Activated CD4-positive, alpha-beta memory T cell treated with anti-CD3 and anti-CD28 coated beads for 36 hours (primary cell): ENCODE measurements around the gene EDEM3. TPM values are rescaled to one million over a fixed set of nuclear protein-coding genes. Genes with fewer than 3 reads are reported as not detected.
A peak's percentile ranks its signal among the peaks of the same experiment; 100 is the strongest.

ENCODE experiments used
- CTCF ChIA-PET: fragments of 350-600 bp; sonication (Branson Sonifier 250); formaldehyde crosslinking; loops from one replicate; lab custom pipeline; 2021; ENCODE audit warnings: antibody characterized with exemption, inconsistent platforms; lab: Charles Lee
- POLR2A ChIA-PET: fragments of 350-600 bp; sonication (Branson Sonifier 250); formaldehyde crosslinking; loops from one replicate; lab custom pipeline; 2021; ENCODE audit warnings: antibody characterized with exemption; lab: Charles Lee
- DNase-seq: peaks from one replicate; pipeline ENCODE4 v3.0.0-alpha.2; 2020
- H3K27ac Mint-ChIP-seq: one replicate; pipeline ENCODE4 v1.8.0; 2021; ENCODE audit warnings: mixed read lengths
- H3K27me3 Mint-ChIP-seq: one replicate; pipeline ENCODE4 v1.8.0; 2021; ENCODE audit warnings: mixed read lengths
- H3K36me3 Mint-ChIP-seq: one replicate; pipeline ENCODE4 v1.8.0; 2021; ENCODE audit warnings: mixed read lengths
- H3K4me1 Mint-ChIP-seq: one replicate; pipeline ENCODE4 v1.8.0; 2021; ENCODE audit warnings: low read depth, mixed read lengths
- H3K4me3 Mint-ChIP-seq: one replicate; pipeline ENCODE4 v1.8.0; 2021; ENCODE audit warnings: mild to moderate bottlenecking, mixed read lengths
- H3K9me3 Mint-ChIP-seq: one replicate; pipeline ENCODE4 v1.8.0; 2021; ENCODE audit warnings: mixed read lengths
- intact Hi-C: fragments of 100-400 bp; cut with micrococcal nuclease; formaldehyde crosslinking; loops from one replicate; pipeline ENCODE4 v1.15.1; 2023
- total RNA-seq, 2 experiments: library from RNA; stranded (reverse); gene quantifications; one replicate each; pipeline ENCODE4 v1.2.3, GENCODE V29; 2021

EDEM3 gene, protein sequence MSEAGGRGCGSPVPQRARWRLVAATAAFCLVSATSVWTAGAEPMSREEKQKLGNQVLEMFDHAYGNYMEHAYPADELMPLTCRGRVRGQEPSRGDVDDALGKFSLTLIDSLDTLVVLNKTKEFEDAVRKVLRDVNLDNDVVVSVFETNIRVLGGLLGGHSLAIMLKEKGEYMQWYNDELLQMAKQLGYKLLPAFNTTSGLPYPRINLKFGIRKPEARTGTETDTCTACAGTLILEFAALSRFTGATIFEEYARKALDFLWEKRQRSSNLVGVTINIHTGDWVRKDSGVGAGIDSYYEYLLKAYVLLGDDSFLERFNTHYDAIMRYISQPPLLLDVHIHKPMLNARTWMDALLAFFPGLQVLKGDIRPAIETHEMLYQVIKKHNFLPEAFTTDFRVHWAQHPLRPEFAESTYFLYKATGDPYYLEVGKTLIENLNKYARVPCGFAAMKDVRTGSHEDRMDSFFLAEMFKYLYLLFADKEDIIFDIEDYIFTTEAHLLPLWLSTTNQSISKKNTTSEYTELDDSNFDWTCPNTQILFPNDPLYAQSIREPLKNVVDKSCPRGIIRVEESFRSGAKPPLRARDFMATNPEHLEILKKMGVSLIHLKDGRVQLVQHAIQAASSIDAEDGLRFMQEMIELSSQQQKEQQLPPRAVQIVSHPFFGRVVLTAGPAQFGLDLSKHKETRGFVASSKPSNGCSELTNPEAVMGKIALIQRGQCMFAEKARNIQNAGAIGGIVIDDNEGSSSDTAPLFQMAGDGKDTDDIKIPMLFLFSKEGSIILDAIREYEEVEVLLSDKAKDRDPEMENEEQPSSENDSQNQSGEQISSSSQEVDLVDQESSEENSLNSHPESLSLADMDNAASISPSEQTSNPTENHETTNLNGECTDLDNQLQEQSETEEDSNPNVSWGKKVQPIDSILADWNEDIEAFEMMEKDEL
- 10 to 100 TPM; 14.5 to 15.2 TPM for total RNA-seq

DNA sequence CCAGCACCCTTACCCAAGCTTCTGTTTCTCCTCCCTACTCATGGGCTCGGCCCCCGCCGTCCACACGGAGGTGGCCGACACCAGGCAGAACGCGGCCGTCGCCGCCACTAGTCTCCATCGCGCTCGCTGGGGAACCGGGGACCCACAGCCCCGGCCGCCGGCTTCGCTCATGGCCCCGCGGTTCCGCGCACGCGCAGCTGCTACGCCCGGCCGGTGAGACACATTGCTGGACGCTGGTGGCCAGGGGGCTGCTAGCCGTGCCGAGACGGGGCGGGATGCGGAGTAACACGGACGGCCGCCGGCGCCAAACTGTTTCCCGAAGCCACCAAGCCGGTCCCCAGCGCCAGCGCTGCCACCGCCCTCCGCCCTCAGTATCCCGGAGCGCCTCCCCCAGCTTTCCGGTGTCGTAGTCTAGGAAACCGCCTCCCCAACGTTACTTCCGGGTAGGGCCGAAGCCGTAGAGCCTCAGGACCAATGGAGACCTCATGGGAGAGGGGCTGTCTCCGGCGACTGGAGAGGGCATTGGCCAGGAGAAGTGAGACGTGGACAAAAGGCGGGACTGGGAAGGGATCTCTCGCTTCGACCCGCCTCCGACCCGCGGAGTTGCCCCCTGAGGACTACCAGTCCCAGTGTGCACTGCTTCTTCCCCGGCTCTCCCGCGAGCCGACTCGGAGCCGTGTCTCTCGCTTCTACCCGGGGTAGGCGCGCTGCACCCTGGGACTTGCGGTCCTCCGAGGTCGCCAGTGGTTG is at the start of gene EDEM3:
Gene EDEM3, minus strand, starts transcription at position 383 of the 750 bp plus-strand sequence. Its CDS starts 212 bp downstream, at position 171.
- intact Hi-C loops = loop anchor here (1.0 to 10.0 kb wide), 15 partner anchors 11 to 1621 kb away; partner anchors contain the start of genes ARPC5, IVNS1ABP, ODR4 and RNF2
- H3K4me3 Mint-ChIP-seq = peak within 1 kb of the TSS; percentile 93
- H3K4me1 Mint-ChIP-seq = peaks cover 38% of the 10 kb centered on the region
- H3K36me3 Mint-ChIP-seq = no peaks in the 10 kb centered on the region
- H3K27me3 Mint-ChIP-seq = peaks cover 2% of the 10 kb centered on the region
- CTCF ChIA-PET = interaction anchor here (1.9 to 2.1 kb wide), 2 partner anchors 220 to 227 kb away, joined by 5 to 11 read pairs; partner anchors contain the start of gene NIBAN1
- POLR2A ChIA-PET = interaction anchor here (0.6 to 3.9 kb wide), 10 partner anchors 9 to 1915 kb away, joined by 3 to 34 read pairs (median 4); partner anchors contain the start of genes DHX9, IVNS1ABP, NIBAN1 and SWT1
- no peaks in the 10 kb centered on the region for H3K9me3 Mint-ChIP-seq
- DNase-seq = peak; percentile 99
- peak within 1 kb of the TSS; percentile 93 for H3K27ac Mint-ChIP-seq

DNA sequence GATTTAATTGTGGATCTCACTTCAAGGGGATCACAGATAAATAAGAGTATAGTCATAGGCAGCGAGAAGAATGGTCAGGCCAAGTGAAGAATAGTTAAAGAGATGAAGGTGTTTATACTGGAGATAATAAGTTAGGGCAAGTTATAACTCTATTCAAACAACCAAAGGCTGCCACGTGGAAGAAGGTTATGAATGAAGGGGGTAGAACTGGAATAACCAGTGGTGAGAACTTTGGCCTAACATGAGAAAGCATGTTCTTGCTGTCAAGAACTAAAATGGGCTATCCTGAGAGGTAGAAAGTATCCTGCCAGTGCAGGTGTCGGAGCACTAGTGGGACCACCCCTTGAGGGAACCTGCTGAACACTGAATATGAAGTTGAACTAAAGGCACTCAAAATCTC is 49.6 kb upstream of the EDEM3 start:
- Mint-ChIP-seq H3K9me3 (no peaks in the 10 kb centered on the region), H3K36me3 (peaks cover 17% of the 10 kb centered on the region), H3K27ac (no peak overlapping the region), H3K4me3 (no peak overlapping the region), H3K4me1 (peaks cover 6% of the 10 kb centered on the region), H3K27me3 (no peaks in the 10 kb centered on the region)
- DNase-seq = no peak
- intact Hi-C loops = loop anchor here (10.0 kb wide), 1 partner anchor 871 kb away; no protein-coding TSS in a partner anchor
- POLR2A ChIA-PET = no interaction called here
- CTCF ChIA-PET = interaction anchor here (1.7 to 6.0 kb wide), 3 partner anchors 34 to 175 kb away, joined by 3 to 362 read pairs (median 13); partner anchors contain the start of gene NIBAN1

DNA sequence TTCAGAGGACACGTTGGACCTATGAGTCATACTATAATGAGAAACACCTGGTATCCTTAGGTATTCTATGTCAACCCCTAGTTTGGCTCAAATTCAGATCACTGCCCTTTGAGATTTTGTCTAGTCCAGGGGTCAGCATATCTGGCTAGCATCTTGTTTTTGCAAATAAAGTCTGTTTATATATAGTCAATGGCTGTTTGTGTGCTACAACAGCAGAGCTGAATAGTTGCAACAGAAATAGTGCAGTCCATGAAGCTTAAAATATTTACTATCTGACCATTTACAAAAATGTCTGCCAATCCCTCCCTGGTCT is 48.5 kb upstream of the EDEM3 start:
- intact Hi-C loops = loop anchor here (10.0 kb wide), 1 partner anchor 872 kb away; no protein-coding TSS in a partner anchor

DNA sequence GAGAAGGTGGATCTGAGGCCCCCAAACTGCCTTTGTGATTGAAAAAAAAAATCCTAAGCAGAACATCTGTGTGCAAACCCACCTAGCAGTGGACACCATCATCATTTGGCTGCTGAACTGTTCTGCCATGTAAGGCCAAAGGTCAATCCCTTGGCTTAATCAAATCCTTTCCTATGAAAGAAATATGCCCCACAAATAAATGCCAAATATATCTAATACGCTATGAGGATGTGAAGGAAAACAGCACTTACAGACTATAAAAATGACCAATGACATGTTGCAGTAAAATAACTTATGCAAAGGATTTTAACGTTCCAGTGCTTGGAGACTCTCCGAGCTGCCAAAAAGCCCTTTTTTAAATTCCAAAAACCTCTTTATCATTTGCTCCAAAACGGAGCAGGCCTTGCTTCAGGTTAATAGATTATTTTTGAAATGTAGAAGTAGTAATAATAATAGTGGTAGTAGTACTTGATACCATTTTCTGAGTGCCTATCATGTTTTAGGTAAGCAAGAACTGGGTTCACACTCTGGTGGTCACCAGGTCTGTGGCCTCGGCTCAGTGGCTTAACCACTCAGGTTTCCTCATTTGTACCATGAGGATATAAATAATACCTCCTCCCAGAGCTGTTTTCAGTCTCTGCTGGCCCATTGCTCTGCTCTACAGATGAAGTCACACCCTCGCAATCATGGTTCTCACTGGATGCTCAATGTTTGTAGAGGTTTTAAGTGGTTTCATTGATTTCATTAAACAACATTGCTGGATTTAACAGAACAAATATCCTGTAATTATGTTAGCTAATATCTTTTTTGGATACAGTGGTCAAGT is 47.9 kb upstream of the EDEM3 start:
- Mint-ChIP-seq H3K27me3 (no peaks in the 10 kb centered on the region), H3K36me3 (peaks cover 14% of the 10 kb centered on the region), H3K4me1 (peaks cover 6% of the 10 kb centered on the region), H3K9me3 (no peaks in the 10 kb centered on the region), H3K27ac (no peak overlapping the region), H3K4me3 (no peak overlapping the region)
- ChIA-PET CTCF (interaction anchor here (1.1 to 1.9 kb wide), 2 partner anchors 180 to 367 kb away, joined by 3 to 9 read pairs; no protein-coding TSS in a partner anchor), POLR2A (no interaction called here)
- no peak for DNase-seq
- intact Hi-C loops = loop anchor here (10.0 kb wide), 1 partner anchor 872 kb away; no protein-coding TSS in a partner anchor

More for the DNA sequence above, 48.5 kb upstream of the EDEM3 start:
- peaks cover 6% of the 10 kb centered on the region for H3K4me1 Mint-ChIP-seq
- peaks cover 14% of the 10 kb centered on the region for H3K36me3 Mint-ChIP-seq
- no peak overlapping the region for H3K4me3 Mint-ChIP-seq
- no peaks in the 10 kb centered on the region for H3K9me3 Mint-ChIP-seq
- CTCF ChIA-PET = interaction anchor here (1.1 to 1.9 kb wide), 2 partner anchors 179 to 367 kb away, joined by 3 to 9 read pairs; no protein-coding TSS in a partner anchor
- POLR2A ChIA-PET = no interaction called here
- no peak overlapping the region for H3K27ac Mint-ChIP-seq
- H3K27me3 Mint-ChIP-seq = no peaks in the 10 kb centered on the region
- no peak for DNase-seq

DNA sequence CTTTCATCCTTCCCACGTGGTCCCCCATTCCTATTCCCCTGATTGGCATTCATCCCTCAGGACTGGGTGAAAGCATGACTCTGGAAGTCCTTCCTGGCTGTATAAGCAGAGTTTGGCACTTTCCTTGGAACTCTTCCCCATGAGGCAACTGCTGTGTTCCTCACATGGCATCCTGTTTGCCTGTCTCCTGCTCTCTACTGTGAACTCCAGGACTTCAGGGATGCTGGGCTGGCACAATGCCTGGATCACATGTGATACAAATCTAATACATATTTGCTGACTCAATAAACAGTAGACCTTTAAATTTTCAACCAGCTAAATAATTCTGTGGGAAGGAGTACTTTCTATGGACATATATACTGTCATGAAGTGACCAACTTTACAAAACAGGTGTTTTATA is 46.8 kb upstream of the EDEM3 start:
- intact Hi-C loops = loop anchor here (10.0 kb wide), 1 partner anchor 873 kb away; no protein-coding TSS in a partner anchor
- ChIA-PET POLR2A (no interaction called here), CTCF (interaction anchor here (1.9 kb wide), 1 partner anchor 181 kb away, joined by 9 read pairs; no protein-coding TSS in a partner anchor)
- no peak for DNase-seq
- Mint-ChIP-seq H3K36me3 (peaks cover 14% of the 10 kb centered on the region), H3K4me3 (no peak overlapping the region), H3K27me3 (no peaks in the 10 kb centered on the region), H3K9me3 (no peaks in the 10 kb centered on the region), H3K4me1 (peaks cover 6% of the 10 kb centered on the region), H3K27ac (no peak overlapping the region)

DNA sequence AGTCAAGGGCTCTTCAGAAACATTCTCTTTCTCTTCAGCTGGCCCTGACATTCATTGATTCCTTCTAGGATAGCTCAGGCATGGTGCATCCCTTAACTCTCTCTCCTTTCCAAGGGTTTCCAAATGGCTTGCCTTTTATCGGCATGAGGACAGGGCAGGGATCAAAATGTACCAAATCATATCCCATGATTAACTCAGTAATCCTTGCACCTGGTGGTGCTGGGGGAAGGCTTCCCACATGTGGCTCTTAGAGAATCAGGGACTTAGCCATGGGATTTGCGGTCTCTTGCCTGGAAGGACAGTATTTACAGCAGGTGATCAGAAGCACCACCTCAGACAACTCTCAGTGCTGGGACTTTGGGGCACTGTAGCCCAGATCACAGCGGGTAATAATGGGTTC is 46.2 kb upstream of the EDEM3 start:
- Mint-ChIP-seq H3K27ac (no peak overlapping the region), H3K4me1 (peaks cover 5% of the 10 kb centered on the region), H3K27me3 (no peaks in the 10 kb centered on the region), H3K9me3 (no peaks in the 10 kb centered on the region), H3K36me3 (peaks cover 14% of the 10 kb centered on the region), H3K4me3 (no peak overlapping the region)
- DNase-seq = no peak
- intact Hi-C loops = loop anchor here (10.0 kb wide), 1 partner anchor 874 kb away; no protein-coding TSS in a partner anchor
- ChIA-PET CTCF (no interaction called here), POLR2A (no interaction called here)

DNA sequence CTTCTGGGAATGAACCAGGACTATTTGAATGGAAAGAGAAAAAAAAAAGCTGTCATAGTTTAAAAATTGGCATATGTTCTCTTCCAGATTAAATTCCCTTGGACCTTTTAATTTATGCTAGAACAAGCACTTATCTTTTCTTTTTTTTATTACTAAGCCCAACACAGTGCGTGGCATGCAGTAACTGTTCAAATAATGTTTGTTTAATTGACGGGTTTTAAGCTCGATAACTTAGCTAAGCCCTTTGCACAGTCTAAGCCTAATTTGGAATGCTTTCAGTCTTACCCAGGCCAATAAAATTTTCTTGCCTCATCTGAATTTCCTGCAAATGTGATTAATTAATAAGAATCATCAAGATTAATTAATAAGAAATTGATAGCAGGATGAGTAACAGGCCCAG is 39.3 kb upstream of the EDEM3 start:
- H3K4me1 Mint-ChIP-seq = peaks cover 9% of the 10 kb centered on the region
- H3K9me3 Mint-ChIP-seq = no peaks in the 10 kb centered on the region
- peaks cover 4% of the 10 kb centered on the region for H3K36me3 Mint-ChIP-seq
- CTCF ChIA-PET = interaction anchor here (1.1 to 1.2 kb wide), 2 partner anchors 12 to 187 kb away, joined by 3 to 5 read pairs; no protein-coding TSS in a partner anchor
- POLR2A ChIA-PET = interaction anchor here (0.6 kb wide), 1 partner anchor 74 kb away, joined by 3 read pairs; no protein-coding TSS in a partner anchor
- DNase-seq = no peak
- H3K4me3 Mint-ChIP-seq = no peak overlapping the region
- H3K27me3 Mint-ChIP-seq = no peaks in the 10 kb centered on the region
- intact Hi-C loops = loop anchor here (5.0 kb wide), 1 partner anchor 37 kb away; no protein-coding TSS in a partner anchor
- H3K27ac Mint-ChIP-seq = no peak overlapping the region

DNA sequence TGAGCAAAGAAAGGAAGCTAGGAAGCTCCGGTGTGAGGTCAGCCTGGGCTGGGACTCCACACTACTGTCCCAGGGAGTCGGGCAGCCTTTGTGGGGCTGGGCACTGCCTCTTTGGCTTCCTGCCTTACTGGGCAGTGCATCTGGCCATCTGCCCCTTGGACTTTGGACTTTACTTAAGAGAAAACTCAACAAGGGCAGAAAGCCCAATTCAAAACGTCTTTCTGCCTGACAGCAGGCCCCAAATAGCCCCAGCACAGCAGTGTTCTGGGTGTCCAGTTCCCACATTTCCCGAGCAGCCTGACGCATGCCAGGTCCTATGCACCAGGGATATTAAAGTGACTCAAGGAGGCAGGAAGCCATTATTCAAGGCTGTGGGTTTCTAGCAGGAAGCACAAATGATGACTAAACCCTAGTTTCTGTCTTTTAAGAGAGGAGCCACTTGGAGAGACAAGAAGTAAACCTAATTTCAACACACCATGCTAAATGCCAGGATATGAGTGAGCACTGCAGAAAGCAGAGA is 37.9 kb upstream of the EDEM3 start:
- Mint-ChIP-seq H3K4me1 (peaks cover 9% of the 10 kb centered on the region), H3K9me3 (no peaks in the 10 kb centered on the region), H3K27ac (no peak overlapping the region), H3K4me3 (no peak overlapping the region), H3K27me3 (no peaks in the 10 kb centered on the region), H3K36me3 (peaks cover 4% of the 10 kb centered on the region)
- ChIA-PET POLR2A (no interaction called here), CTCF (interaction anchor here (1.8 kb wide), 1 partner anchor 13 kb away, joined by 8 read pairs; no protein-coding TSS in a partner anchor)
- peak; percentile 30 for DNase-seq
- intact Hi-C loops = loop anchor here (5.0 kb wide), 1 partner anchor 35 kb away; no protein-coding TSS in a partner anchor

DNA sequence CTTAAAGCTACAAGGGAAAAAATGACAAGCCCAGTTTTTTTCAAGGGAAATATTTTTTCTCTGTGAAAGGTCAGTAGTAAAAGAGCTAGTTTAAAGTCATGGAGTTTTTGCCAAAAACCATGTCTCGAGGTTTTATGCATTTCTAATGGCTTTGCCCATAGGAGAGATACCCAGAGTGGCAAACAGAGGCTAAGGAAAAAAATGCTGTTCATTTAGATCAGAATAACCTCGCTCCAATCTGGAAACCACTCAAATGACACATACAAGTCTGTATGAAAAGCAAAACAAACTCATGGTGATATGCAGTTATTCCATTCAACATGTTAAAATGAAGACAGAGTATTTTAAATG is 36.9 kb upstream of the EDEM3 start:
- H3K36me3 Mint-ChIP-seq = peaks cover 4% of the 10 kb centered on the region
- CTCF ChIA-PET = interaction anchor here (0.7 to 1.8 kb wide), 2 partner anchors 14 to 201 kb away, joined by 7 to 8 read pairs; no protein-coding TSS in a partner anchor
- H3K27ac Mint-ChIP-seq = no peak overlapping the region
- intact Hi-C loops = loop anchor here (5.0 kb wide), 1 partner anchor 34 kb away; no protein-coding TSS in a partner anchor
- H3K4me3 Mint-ChIP-seq = no peak overlapping the region
- POLR2A ChIA-PET = no interaction called here
- H3K27me3 Mint-ChIP-seq = no peaks in the 10 kb centered on the region
- peaks cover 9% of the 10 kb centered on the region for H3K4me1 Mint-ChIP-seq
- DNase-seq = no peak
- no peaks in the 10 kb centered on the region for H3K9me3 Mint-ChIP-seq
